ENCODE results near the gene ATP8B3.
A peak's percentile ranks its signal among the peaks of the same experiment; 100 is the strongest.

ATP8B3 gene

GRCh38 chr19:1790054-1790792 lies 21.9 kb downstream of the ATP8B3 start:
- H3K27me3 ChIP-seq (ENCODE audit: control insufficient read depth, insufficient read depth, low read length): peaks cover 18% of the 10 kb centered on the region
- H3K27ac ChIP-seq (ENCODE audit: low read length): no peak overlapping the region
- H3K9me3 ChIP-seq (ENCODE audit: control insufficient read depth, low read depth, low read length): no peaks in the 10 kb centered on the region
- H3K4me1 ChIP-seq (ENCODE audit: control insufficient read depth, low read depth, low read length): peaks cover 6% of the 10 kb centered on the region
- H3K9ac ChIP-seq (ENCODE audit: low read length): no peak overlapping the region
- peak overlapping the region; percentile 35 for H3K4me3 ChIP-seq (ENCODE audit: low read length)
- no peaks in the 10 kb centered on the region for H3K36me3 ChIP-seq (ENCODE audit: control insufficient read depth, low read depth, low read length)

GRCh38 chr19:1789261-1790041 lies 22.6 kb downstream of the ATP8B3 start:
- Histone ChIP-seq H3K9ac (ENCODE audit: low read length) (no peak overlapping the region), H3K4me3 (ENCODE audit: low read length) (peak overlapping the region; percentile 35), H3K9me3 (ENCODE audit: control insufficient read depth, low read depth, low read length) (no peaks in the 10 kb centered on the region), H3K36me3 (ENCODE audit: control insufficient read depth, low read depth, low read length) (no peaks in the 10 kb centered on the region), H3K4me1 (ENCODE audit: control insufficient read depth, low read depth, low read length) (peaks cover 3% of the 10 kb centered on the region), H3K27ac (ENCODE audit: low read length) (no peak overlapping the region), H3K27me3 (ENCODE audit: control insufficient read depth, insufficient read depth, low read length) (peaks cover 18% of the 10 kb centered on the region)

DNA sequence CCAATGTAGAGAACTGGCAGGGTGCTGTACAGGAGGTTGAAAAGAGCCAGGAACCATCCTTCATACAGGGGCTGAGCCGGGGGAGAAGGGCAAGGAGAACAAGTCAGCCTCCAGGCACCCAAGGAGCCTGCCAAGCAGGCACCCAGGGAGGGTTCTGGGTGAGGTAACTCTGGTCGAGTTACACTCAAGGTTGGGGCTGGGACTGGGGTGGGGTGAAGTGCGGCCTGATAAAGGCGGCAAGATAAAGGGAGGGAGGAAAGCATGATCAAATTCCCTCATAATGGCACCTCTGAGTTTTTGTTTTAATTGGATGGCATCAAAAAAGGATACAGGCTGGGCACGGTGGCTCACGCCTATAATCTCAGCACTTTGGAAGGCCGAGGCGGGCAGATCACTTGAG lies 25.0 kb downstream of the ATP8B3 start:
- no peak overlapping the region for H3K9ac ChIP-seq (ENCODE audit: low read length)
- peaks cover 33% of the 10 kb centered on the region for H3K27me3 ChIP-seq (ENCODE audit: control insufficient read depth, insufficient read depth, low read length)
- no peaks in the 10 kb centered on the region for H3K4me1 ChIP-seq (ENCODE audit: control insufficient read depth, low read depth, low read length)
- no peak overlapping the region for H3K27ac ChIP-seq (ENCODE audit: low read length)
- no peak overlapping the region for H3K4me3 ChIP-seq (ENCODE audit: low read length)
- H3K9me3 ChIP-seq (ENCODE audit: control insufficient read depth, low read depth, low read length): no peaks in the 10 kb centered on the region
- no peaks in the 10 kb centered on the region for H3K36me3 ChIP-seq (ENCODE audit: control insufficient read depth, low read depth, low read length)

- Histone ChIP-seq H3K4me3 (ENCODE audit: low read length) (no peak overlapping the region), H3K36me3 (ENCODE audit: control insufficient read depth, low read depth, low read length) (no peaks in the 10 kb centered on the region), H3K9me3 (ENCODE audit: control insufficient read depth, low read depth, low read length) (no peaks in the 10 kb centered on the region), H3K4me1 (ENCODE audit: control insufficient read depth, low read depth, low read length) (no peaks in the 10 kb centered on the region), H3K27me3 (ENCODE audit: control insufficient read depth, insufficient read depth, low read length) (peaks cover 36% of the 10 kb centered on the region), H3K27ac (ENCODE audit: low read length) (no peak overlapping the region), H3K9ac (ENCODE audit: low read length) (no peak overlapping the region)
Measured at GRCh38 chr19:1786668-1787067, 25.4 kb downstream of the ATP8B3 start.

GRCh38 chr19:1785310-1785709 lies 26.8 kb downstream of the ATP8B3 start:
- H3K27me3 ChIP-seq (ENCODE audit: control insufficient read depth, insufficient read depth, low read length): peaks cover 44% of the 10 kb centered on the region
- no peak overlapping the region for H3K27ac ChIP-seq (ENCODE audit: low read length)
- no peaks in the 10 kb centered on the region for H3K4me1 ChIP-seq (ENCODE audit: control insufficient read depth, low read depth, low read length)
- no peak overlapping the region for H3K9ac ChIP-seq (ENCODE audit: low read length)
- no peaks in the 10 kb centered on the region for H3K36me3 ChIP-seq (ENCODE audit: control insufficient read depth, low read depth, low read length)
- H3K4me3 ChIP-seq (ENCODE audit: low read length): no peak overlapping the region
- H3K9me3 ChIP-seq (ENCODE audit: control insufficient read depth, low read depth, low read length): no peaks in the 10 kb centered on the region

DNA sequence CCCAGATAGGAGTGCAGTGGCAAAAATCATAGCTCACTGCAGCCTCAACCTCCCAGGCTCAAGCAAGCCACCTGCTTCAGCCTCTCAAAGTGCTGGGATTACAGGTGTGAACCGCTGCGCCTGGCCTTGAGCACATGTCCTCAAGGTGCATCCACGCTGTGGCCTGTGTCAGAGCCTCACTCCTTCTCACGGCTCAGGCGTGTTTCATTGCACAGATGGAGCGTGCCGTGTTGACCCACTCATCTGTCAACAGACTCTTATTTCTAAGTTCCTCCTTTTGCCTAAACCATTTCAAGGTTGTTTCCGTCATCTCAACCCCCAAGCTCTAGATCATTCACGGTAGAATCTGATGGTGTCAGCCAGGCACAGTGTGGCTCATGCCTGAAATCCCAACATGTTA lies 28.2 kb downstream of the ATP8B3 start:
- H3K4me3 ChIP-seq (ENCODE audit: low read length): no peak overlapping the region
- no peak overlapping the region for H3K9ac ChIP-seq (ENCODE audit: low read length)
- H3K27me3 ChIP-seq (ENCODE audit: control insufficient read depth, insufficient read depth, low read length): peaks cover 52% of the 10 kb centered on the region
- H3K27ac ChIP-seq (ENCODE audit: low read length): no peak overlapping the region
- no peaks in the 10 kb centered on the region for H3K4me1 ChIP-seq (ENCODE audit: control insufficient read depth, low read depth, low read length)
- no peaks in the 10 kb centered on the region for H3K9me3 ChIP-seq (ENCODE audit: control insufficient read depth, low read depth, low read length)
- H3K36me3 ChIP-seq (ENCODE audit: control insufficient read depth, low read depth, low read length): no peaks in the 10 kb centered on the region

DNA sequence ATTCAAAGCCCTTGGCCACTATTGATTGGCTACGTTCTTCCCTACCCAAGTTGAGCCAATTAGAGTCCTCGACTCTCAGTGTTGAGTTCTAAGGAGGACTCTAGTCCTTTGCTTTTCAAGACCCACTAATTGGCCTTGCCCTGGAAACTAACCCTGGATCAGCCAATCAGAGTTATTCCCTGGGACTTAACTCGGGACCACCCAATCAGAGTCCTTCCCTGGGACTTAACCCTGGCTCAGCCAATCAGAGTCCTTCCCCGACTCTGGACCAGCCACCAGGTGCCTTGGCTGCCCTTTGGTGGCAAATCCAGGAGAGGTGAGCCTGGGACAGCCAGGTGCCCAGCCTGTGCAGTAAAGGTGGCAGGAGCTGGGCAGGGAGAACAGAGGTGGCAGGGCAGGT lies 28.7 kb downstream of the ATP8B3 start:
- Histone ChIP-seq H3K4me3 (ENCODE audit: low read length) (no peak overlapping the region), H3K9ac (ENCODE audit: low read length) (no peak overlapping the region), H3K27me3 (ENCODE audit: control insufficient read depth, insufficient read depth, low read length) (peaks cover 52% of the 10 kb centered on the region), H3K36me3 (ENCODE audit: control insufficient read depth, low read depth, low read length) (no peaks in the 10 kb centered on the region), H3K9me3 (ENCODE audit: control insufficient read depth, low read depth, low read length) (no peaks in the 10 kb centered on the region), H3K27ac (ENCODE audit: low read length) (no peak overlapping the region), H3K4me1 (ENCODE audit: control insufficient read depth, low read depth, low read length) (no peaks in the 10 kb centered on the region)

- Histone ChIP-seq H3K4me1 (ENCODE audit: control insufficient read depth, low read depth, low read length) (no peaks in the 10 kb centered on the region), H3K36me3 (ENCODE audit: control insufficient read depth, low read depth, low read length) (no peaks in the 10 kb centered on the region), H3K4me3 (ENCODE audit: low read length) (no peak overlapping the region), H3K27ac (ENCODE audit: low read length) (no peak overlapping the region), H3K9me3 (ENCODE audit: control insufficient read depth, low read depth, low read length) (no peaks in the 10 kb centered on the region), H3K27me3 (ENCODE audit: control insufficient read depth, insufficient read depth, low read length) (peaks cover 54% of the 10 kb centered on the region), H3K9ac (ENCODE audit: low read length) (no peak overlapping the region)
Measured at GRCh38 chr19:1782521-1782920, 29.6 kb downstream of the ATP8B3 start.

DNA sequence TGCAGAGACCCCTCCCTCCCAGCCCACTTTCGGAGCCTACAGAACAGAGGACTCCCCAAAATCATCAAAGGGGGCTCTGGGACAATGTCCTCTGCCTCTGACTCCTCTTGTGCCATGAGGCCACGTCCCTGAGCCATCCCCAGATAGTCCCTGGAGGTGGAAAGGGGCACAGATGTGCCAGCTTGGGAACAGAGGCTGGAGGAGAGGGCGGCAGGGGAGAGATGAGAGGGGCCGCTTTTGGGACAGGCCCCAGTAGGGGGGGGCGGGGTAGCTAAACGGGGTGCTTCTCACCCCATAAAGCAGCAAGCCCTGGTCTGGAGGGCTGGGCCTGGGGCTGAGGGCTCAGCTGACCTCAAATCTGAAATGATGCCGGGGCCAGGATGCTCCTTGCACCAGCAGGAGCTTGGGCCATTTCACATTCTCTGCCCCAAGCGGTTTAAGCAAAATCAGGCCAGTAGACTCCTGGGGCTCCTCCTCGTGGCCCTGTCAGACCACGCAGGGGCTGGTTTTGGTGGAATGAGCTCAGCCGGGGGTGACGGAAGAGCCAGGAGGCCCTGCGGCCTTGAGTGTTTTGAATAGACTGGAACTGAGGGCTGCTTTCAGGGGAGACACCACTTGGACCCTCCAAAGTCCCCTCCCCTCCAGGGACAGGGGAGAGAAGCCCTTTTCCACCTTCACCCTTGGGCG lies 31.7 kb downstream of the ATP8B3 start:
- H3K27me3 ChIP-seq (ENCODE audit: control insufficient read depth, insufficient read depth, low read length): peaks cover 75% of the 10 kb centered on the region
- no peak overlapping the region for H3K4me3 ChIP-seq (ENCODE audit: low read length)
- no peak overlapping the region for H3K27ac ChIP-seq (ENCODE audit: low read length)
- no peaks in the 10 kb centered on the region for H3K9me3 ChIP-seq (ENCODE audit: control insufficient read depth, low read depth, low read length)
- H3K9ac ChIP-seq (ENCODE audit: low read length): no peak overlapping the region
- no peaks in the 10 kb centered on the region for H3K4me1 ChIP-seq (ENCODE audit: control insufficient read depth, low read depth, low read length)
- H3K36me3 ChIP-seq (ENCODE audit: control insufficient read depth, low read depth, low read length): no peaks in the 10 kb centered on the region

DNA sequence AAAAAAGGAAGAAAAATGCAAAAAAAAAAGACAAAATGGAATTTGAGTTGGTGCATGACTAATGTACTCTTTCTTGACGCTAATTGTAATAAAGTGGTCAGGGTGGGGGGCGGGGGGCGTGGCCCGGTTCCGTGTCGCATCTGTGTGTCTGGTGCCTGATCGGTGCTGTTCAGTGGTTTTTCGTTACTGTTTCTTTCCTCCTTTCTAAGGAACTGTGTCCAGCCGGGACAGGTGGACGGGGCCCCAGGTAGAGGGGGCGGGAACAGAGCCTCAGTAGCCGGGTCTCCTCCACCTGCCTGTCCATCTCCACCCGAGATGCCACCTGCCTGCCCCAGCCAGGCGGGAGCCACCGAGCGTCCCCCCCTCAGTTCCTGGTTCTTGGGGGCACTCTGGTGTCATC lies 32.5 kb downstream of the ATP8B3 start:
- no peaks in the 10 kb centered on the region for H3K9me3 ChIP-seq (ENCODE audit: control insufficient read depth, low read depth, low read length)
- H3K36me3 ChIP-seq (ENCODE audit: control insufficient read depth, low read depth, low read length): no peaks in the 10 kb centered on the region
- no peaks in the 10 kb centered on the region for H3K4me1 ChIP-seq (ENCODE audit: control insufficient read depth, low read depth, low read length)
- no peak overlapping the region for H3K27ac ChIP-seq (ENCODE audit: low read length)
- no peak overlapping the region for H3K9ac ChIP-seq (ENCODE audit: low read length)
- peaks cover 84% of the 10 kb centered on the region for H3K27me3 ChIP-seq (ENCODE audit: control insufficient read depth, insufficient read depth, low read length)
- no peak overlapping the region for H3K4me3 ChIP-seq (ENCODE audit: low read length)

DNA sequence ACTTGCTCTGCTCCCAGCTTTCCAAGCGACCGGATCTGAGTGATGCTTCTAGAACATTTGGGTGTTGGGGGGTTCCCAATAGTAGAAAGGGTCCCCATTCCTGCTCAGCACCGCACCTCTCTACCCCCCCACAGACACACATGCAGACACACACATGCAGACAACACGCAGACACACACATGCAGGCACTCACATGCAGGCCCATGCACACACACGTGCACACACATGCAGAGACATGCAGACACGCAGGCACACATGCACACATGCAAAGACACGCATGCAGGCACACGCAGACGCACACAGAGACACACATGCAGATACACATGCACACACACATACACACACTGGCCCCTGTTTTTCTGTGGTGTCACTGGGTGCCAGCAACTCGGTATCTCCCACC lies 34.9 kb downstream of the ATP8B3 start:
- Histone ChIP-seq H3K27ac (ENCODE audit: low read length) (no peak overlapping the region), H3K27me3 (ENCODE audit: control insufficient read depth, insufficient read depth, low read length) (peaks cover 93% of the 10 kb centered on the region), H3K4me1 (ENCODE audit: control insufficient read depth, low read depth, low read length) (no peaks in the 10 kb centered on the region), H3K9ac (ENCODE audit: low read length) (no peak overlapping the region), H3K36me3 (ENCODE audit: control insufficient read depth, low read depth, low read length) (no peaks in the 10 kb centered on the region), H3K4me3 (ENCODE audit: low read length) (no peak overlapping the region), H3K9me3 (ENCODE audit: control insufficient read depth, low read depth, low read length) (no peaks in the 10 kb centered on the region)

Measured in iPS-18a (cell line).